OCI-LY1 (cell line): ENCODE results near the gene SPON2.

ENCODE experiments used
- EZH2 ChIP-seq: fragments of 200-600 bp; sonication (generic), shearing (Covaris generic); IDR thresholded peaks from 2 replicates; pipeline ENCODE4 v1.8.0; 2017; ENCODE audit warnings: borderline replicate concordance, mixed run types, mild to moderate bottlenecking, antibody characterized with exemption, low read length, moderate library complexity, mixed read lengths
- TF ChIP-seq, protein P1 (sequence below): fragments of 200-600 bp; sonication (generic), shearing (Covaris generic); IDR thresholded peaks from 2 replicates; pipeline ENCODE4 v1.5.1; 2017; ENCODE audit warnings: mild to moderate bottlenecking, antibody characterized with exemption, low read length, moderate library complexity, mixed read lengths

DNA sequence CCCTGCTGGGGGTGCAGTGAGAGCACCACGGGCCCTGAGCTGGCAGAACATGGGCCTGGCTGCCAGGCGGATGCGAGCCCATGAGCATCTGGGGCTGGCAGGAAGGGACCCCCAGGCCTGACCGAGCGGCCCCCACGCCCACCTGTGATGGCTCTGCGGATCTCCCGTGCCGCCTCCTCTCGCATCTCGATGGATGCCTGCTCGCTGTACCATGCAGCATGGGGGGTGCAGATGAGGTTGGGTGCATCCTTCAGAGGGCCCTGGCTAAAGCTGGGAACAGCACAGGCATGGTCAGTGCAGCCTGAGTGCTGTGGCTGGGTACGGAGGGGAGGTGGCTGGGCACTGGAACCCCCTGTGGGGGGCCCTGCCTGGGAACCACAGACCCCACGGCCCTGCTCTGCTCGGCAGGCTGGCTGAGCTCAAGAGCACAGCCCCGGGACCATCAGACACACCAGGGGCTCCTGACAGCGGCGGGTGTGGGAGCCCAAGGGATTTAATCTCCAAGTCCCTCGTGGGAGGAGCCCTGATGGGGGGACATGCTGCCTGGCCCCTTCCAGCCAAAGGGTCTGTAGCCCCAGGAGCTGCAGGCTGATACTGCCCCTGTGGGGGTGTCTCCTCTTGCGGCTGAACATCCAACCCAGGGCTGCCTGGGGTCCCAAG lies 41.1 kb upstream of the SPON2 start:
- TF ChIP-seq, protein P1, sequence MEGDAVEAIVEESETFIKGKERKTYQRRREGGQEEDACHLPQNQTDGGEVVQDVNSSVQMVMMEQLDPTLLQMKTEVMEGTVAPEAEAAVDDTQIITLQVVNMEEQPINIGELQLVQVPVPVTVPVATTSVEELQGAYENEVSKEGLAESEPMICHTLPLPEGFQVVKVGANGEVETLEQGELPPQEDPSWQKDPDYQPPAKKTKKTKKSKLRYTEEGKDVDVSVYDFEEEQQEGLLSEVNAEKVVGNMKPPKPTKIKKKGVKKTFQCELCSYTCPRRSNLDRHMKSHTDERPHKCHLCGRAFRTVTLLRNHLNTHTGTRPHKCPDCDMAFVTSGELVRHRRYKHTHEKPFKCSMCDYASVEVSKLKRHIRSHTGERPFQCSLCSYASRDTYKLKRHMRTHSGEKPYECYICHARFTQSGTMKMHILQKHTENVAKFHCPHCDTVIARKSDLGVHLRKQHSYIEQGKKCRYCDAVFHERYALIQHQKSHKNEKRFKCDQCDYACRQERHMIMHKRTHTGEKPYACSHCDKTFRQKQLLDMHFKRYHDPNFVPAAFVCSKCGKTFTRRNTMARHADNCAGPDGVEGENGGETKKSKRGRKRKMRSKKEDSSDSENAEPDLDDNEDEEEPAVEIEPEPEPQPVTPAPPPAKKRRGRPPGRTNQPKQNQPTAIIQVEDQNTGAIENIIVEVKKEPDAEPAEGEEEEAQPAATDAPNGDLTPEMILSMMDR = no peak
- TF ChIP-seq EZH2 = no peak
